ENCODE results near the gene CYP3A7. TPM values are rescaled to one million over a fixed set of nuclear protein-coding genes. Genes with fewer than 3 reads are reported as not detected.

Gene CYP3A7
- polyA plus RNA-seq, 2 of the 4 experiments (the other 2 are of a cell fraction), result 0.14 to 0.16 TPM

- CTCF ChIA-PET, result no interaction called here
Measured at GRCh38 chr7:99713995-99714570, 20.9 kb downstream of the CYP3A7 start.

GRCh38 chr7:99709838-99710578, 25.0 kb downstream of the CYP3A7 start:
- Histone ChIP-seq H3K4me2 (no peak overlapping the region), H3K4me1 (no peaks in the 10 kb centered on the region), H3K27ac (no peak overlapping the region), H3K4me3 (no peak overlapping the region), H3K9me3 (0 out of 3 replicates have a peak, but pooled peaks cover 4% of the 10 kb centered on the region)
- ATAC-seq (no peak), FAIRE-seq (no peak), DNase-seq (ENCODE audit: low read depth in 1 of 2, low spot score in 1 of 2) (no peak)
- 64% methylated on average over 2 of the region's 2 CpGs for WGBS (ENCODE audit: missing lambda C conversion rate)
- POLR2A ChIA-PET, result no interaction called here
- TF ChIP-seq NR3C1 (IDR thresholded peaks at IDR 0.05), result no peak
- TF ChIP-seq GATA3 (IDR thresholded peaks at IDR 0.05; ENCODE audit: borderline replicate concordance), result no peak
- CTCF ChIA-PET, result no interaction called here

More at GRCh38 chr7:99713995-99714570, 20.9 kb downstream of the CYP3A7 start:
- POLR2A ChIA-PET, result no interaction called here
- no peaks in the 10 kb centered on the region for H3K4me1 ChIP-seq
- H3K4me2 ChIP-seq, result no peak overlapping the region
- WGBS (ENCODE audit: missing lambda C conversion rate), result 49% methylated on average over 3 of the region's 3 CpGs
- DNase-seq (ENCODE audit: low read depth in 1 of 2, low spot score in 1 of 2) (no peak), FAIRE-seq (no peak), ATAC-seq (no peak)
- no peak overlapping the region for H3K4me3 ChIP-seq
- H3K27ac ChIP-seq, result no peak overlapping the region
- TF ChIP-seq EHMT2 (IDR thresholded peaks at IDR 0.05; ENCODE audit: low read depth) (no peak), FOSB (CRISPR knock-in tag; IDR thresholded peaks at IDR 0.05) (no peak), CBX8 (IDR thresholded peaks at IDR 0.05) (no peak), E2F6 (IDR thresholded peaks at IDR 0.05; ENCODE audit: borderline replicate concordance, low read depth) (no peak), KDM1A (IDR thresholded peaks at IDR 0.05; ENCODE audit: low read depth) (no peak), RCOR1 (IDR thresholded peaks at IDR 0.05; ENCODE audit: low read depth, low read length) (no peak), KDM5A (IDR thresholded peaks at IDR 0.05) (no peak), USF2 (IDR thresholded peaks at IDR 0.05) (no peak)
- H3K9me3 ChIP-seq, result 0 out of 3 replicates have a peak, but pooled peaks cover 4% of the 10 kb centered on the region

GRCh38 chr7:99709260-99709659, 25.7 kb downstream of the CYP3A7 start:
- DNase-seq (ENCODE audit: low read depth in 1 of 2, low spot score in 1 of 2), result no peak
- no peak overlapping the region for H3K4me2 ChIP-seq
- H3K27ac ChIP-seq, result no peak overlapping the region
- no peak overlapping the region for H3K4me3 ChIP-seq
- FAIRE-seq, result no peak
- TF ChIP-seq FOXS1 (CRISPR knock-in tag; IDR thresholded peaks at IDR 0.05) (no peak), POLR2AphosphoS2 (conservative IDR thresholded peaks at IDR 0.05; ENCODE audit: low read length) (no peak), JUNB (IDR thresholded peaks at IDR 0.05) (no peak), SREBF2 (IDR thresholded peaks at IDR 0.05) (no peak), JUN (IDR thresholded peaks at IDR 0.05) (no peak), CTCF (IDR thresholded peaks at IDR 0.05) (no peak), KDM5A (IDR thresholded peaks at IDR 0.05) (no peak), MYC (IDR thresholded peaks at IDR 0.05; ENCODE audit: borderline replicate concordance, low read length) (no peak), MAX (IDR thresholded peaks at IDR 0.05) (no peak), HDAC2 (IDR thresholded peaks at IDR 0.05) (no peak), PBX3 (IDR thresholded peaks at IDR 0.05) (no peak)
- H3K4me1 ChIP-seq, result no peaks in the 10 kb centered on the region
- 84% methylated on average over 2 of the region's 2 CpGs for WGBS (ENCODE audit: missing lambda C conversion rate)
- ChIA-PET CTCF (no interaction called here), POLR2A (no interaction called here)
- no peaks in the 10 kb centered on the region for H3K9me3 ChIP-seq
- ATAC-seq, result no peak

Data from A549 (cell line).